Esophagus mucosa (tissue), 1 donor: Measurements from ENCODE around the gene POU3F3. TPM values are rescaled to one million over a fixed set of nuclear protein-coding genes. Genes with fewer than 3 reads are reported as not detected.

ENCODE experiments used
- ATAC-seq: fragments of 200-7000 bp; cut with Tn5 transposase; one replicate; pipeline ENCODE4 v1.9.1; 2020
- total RNA-seq: library from RNA; stranded (reverse); gene quantifications from one replicate; pipeline ENCODE4 v1.2.4, GENCODE V29; 2023
- donor health status: DM: yes; HTN: yes; CAD: no.

Gene POU3F3
- total RNA-seq, 1 donor from 2014 or later, result not detected

- ATAC-seq, result no peak
Measured at GRCh38 chr2:104862058-104862941, 8.4 kb downstream of the POU3F3 start.

DNA sequence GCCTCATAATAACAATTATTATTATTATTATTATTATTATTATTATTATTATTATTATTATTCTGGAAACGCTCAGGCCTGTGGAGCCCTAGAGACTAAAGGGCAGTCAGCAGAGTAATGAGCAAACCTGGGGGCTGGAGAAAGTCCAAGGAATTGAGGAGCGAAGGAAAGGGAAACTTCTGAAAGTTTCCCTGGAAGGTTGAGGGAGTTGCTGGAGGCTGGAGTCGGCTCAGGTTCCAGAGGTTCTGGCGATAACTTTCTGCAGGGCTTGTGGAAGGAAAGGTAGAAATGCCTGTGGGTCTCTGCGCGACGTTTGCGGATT, 9.2 kb downstream of the POU3F3 start:
- no peak for ATAC-seq

GRCh38 chr2:104863468-104864279, 9.8 kb downstream of the POU3F3 start:
- no peak for ATAC-seq

DNA sequence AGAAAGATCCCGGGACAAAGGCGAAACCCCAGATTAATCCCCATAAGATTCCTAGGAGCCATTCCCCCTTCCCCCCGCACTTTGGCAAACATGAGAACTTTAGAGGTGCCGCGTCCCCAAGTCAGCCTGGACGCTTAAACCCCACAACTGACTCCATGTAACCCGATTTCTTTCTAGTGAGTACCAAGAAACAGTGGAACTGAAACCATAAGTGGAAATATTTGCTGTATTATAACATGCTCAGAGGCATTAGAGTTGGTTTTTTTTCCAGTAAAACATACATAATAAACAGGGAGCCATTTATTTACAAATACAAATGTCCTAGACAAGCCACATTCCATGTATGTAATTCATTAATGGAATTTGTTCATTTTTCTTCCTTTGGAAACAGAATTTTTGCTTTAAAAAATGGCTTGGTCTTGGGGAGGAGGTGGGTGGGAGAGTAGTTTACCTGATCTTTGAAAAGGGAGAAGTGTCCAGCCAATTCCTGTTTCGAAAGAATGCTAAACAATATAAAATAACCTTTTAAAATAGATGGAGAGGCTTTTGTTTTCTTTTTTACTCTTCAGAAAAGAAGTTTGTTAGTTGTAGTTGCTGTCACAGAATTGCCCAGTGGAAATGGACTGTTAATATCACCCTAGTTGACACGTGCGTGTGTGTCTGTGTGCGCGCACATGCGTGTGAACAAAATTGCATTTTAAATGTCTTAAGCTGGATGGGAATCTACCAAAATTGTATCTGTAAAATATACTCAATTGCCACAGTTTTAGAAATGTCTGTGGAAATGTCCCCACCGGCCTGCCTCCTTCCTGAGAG, 10.6 kb downstream of the POU3F3 start:
- ATAC-seq, result no peak

DNA sequence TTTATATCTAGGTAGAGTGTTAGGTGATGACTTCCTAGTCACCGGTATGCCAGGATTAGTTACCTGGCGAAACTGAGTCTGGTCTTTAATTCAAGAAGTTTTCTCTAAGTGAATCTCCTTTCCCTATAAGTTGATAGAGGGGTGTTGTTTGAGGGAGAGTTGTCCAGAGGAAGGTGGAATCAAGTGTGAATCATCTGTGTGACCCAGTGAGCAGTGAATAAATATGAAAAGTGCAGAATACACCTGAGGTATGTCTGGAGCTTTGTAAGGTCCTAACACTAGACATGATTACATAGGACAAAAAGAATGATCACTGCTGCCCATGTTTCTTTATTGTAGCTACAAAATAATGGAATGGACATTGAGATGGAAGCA, 11.2 kb downstream of the POU3F3 start:
- no peak for ATAC-seq

DNA sequence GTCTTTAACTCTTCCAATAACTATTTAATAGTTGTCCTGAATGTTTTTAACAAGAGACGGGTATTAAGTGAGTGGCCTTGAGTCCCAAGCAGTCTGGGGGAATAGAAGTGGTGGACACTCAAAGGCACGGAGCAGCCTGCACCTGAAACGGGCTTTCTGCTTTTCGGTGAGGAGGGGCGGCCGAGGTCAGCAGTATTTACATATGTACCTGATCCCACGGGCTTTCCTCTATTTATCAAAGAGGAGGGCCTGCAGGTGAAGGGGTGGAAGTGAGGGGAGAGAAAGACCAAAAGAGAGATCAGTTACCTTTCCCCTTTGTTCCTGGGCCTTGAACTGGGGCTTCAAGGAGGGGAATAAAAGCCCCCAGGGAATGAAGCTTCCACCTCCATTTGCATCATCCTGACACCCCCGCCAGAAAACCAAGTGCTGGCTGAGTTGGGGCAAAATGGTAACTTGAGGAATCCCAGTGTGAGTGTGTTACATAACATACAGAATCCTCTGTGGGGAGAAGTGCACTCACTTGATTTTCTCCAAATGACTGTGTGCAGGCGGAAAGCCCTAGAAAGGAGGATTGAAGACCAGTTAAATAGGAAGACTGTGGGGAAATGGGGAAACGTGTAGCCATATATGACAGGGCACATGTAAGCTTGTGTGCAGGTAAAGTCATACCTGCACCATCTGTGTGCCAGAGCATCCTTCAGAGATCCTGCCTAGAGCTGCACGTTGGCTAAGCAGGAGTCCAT, 12.4 kb downstream of the POU3F3 start:
- no peak for ATAC-seq

GRCh38 chr2:104866883-104867812, 13.2 kb downstream of the POU3F3 start:
- no peak for ATAC-seq

DNA sequence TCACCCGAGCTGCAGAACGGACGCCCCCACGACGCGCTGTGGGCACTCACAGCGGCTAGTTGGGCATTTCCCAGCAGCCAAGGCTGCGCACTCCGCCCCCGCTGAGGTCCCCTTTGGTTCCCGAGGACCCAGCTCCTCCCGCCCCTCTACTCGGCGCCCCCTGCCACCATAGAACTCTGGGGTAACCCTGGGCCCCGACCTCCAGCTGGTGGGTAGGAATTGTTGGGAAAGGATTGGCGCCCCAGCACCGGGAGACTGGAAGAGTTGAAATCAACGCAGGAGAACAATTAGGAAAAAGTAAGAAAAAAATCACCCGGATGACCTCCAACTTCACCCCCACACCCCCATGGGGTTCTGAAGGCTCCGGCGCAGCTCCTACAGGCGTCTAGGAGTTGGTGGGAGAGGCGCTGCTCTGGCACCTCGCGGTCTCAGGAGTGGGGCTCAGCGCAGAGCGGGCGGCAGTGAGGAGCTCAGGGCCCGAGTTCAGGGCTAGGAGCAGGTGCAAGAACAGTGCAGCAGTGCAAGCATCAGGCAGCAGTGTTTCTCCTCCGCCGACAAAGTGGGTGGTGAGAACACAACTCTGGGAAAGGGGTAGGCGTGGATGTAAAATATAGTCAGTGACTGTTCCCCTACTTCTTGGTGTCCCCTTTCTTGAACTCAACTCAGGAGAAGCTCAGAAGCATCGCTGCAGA, 14.0 kb downstream of the POU3F3 start:
- no peak for ATAC-seq

DNA sequence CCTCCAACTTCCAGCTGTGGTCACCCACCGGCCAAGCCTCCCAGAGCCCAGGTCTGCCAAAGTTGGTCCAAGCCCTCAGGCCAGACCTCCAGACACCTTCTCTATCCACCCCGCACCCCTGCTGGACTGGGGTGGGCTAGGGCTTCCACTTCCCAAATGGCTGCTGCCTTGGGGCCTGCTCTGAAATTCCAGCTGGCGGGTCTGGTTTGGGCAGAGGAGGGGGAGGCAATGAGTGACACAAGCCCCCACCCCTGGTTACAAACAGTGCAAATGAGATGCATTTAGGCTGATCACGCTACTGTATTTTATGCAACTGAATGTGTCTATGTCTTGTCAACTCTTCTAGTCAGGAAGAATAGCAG, 14.6 kb downstream of the POU3F3 start:
- no peak for ATAC-seq

DNA sequence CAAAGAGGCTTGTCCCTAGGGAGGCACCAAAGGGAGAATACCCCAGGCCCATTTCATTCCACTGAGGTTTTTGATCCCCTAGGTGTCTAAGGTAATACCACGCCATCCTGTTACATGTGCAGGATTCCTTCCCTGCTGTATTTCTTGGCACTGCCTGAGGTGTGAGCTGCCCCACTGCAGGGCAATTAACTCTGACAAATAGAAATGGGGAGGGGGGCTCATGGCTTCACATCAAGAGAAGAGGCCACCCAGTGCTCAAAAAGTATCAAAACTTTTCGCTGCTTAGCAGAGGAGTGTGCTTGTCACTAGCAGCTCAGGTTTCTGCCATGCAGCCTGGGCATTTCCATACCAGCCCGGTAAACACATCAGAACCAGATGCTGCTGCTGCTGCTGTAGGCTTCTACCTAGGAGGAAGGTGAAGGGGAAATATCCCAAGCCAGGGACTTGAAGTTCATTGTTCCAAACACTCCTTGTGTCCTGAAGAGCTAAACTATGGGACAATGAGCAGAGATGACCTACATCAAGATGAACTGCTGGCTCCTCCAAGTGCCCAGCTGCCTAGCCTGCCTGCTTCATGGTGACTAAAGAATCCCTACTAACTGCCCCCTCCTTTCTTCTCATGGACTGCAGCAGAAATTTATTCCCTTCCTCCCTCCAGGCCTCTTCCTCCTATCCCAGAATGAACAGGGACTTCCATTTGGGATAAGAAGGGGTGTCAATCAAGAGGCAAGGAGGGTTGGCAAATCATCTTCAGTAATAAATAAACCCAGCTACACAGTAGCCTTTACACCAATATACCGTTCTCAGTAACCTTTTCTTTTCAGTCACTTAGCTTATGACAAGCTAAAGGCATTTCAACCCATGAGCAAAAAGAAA, 16.4 kb downstream of the POU3F3 start:
- ATAC-seq, result no peak

DNA sequence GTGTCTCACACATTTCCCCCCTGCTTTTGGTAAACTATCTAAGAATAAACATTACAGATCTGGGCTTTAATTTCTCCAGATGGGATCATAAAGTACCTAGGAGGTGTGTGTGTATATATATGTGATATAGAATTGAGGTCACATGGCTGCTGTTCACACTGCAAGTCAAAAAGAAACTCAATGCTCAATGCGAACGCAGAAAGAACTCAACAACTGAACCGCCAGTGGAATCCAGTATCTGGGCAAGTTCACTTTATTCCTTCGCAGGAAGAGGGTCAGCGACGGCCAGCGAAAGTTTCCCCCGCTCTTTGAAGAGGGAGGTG, 17.7 kb downstream of the POU3F3 start:
- no peak for ATAC-seq

GRCh38 chr2:104871972-104872865, 18.3 kb downstream of the POU3F3 start:
- ATAC-seq, result no peak

DNA sequence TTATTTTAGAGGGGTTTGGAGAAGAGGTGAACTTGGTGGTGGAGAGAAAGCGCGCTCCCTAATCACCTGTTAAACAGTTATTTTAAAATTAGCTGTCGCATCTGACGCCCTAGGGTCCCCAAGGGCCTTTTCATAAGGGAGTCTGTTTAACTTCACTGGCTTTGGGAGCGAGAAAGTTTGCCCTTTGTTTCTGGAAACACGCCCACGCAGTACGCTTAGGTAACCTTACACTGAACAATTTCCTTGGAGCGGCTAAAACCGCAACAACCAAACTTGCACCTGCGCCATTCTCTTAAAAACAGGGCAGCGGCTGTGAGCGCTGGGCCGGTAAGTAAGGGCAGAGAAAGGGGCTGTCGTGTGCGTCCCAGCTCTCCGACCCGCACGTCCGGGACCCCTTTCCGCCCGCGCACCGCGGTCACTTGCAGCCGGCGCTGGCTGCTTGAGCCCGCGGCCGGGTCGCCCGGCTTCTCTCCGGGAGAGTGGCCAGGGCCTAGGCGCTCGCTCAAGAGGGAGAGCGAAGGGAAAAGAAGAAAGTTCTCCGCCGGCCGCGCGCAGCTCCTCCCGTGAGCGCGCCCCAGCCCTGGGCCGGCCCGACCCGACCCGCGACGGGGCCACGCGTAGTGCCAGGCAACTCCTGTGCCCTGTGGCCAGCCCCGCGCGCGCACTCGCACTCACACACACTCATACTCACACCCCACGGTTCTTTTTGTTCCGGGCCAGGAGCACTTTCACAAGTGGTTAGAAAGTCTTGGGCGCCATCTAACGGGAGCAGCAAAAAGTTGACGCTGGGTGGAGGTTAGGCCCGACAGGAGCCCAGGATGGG, 19.2 kb downstream of the POU3F3 start:
- ATAC-seq, result peak; percentile 81

- ATAC-seq, result no peak
Measured at GRCh38 chr2:104873689-104874054, 19.8 kb downstream of the POU3F3 start.

GRCh38 chr2:104874230-104874629, 20.3 kb downstream of the POU3F3 start:
- ATAC-seq, result no peak

DNA sequence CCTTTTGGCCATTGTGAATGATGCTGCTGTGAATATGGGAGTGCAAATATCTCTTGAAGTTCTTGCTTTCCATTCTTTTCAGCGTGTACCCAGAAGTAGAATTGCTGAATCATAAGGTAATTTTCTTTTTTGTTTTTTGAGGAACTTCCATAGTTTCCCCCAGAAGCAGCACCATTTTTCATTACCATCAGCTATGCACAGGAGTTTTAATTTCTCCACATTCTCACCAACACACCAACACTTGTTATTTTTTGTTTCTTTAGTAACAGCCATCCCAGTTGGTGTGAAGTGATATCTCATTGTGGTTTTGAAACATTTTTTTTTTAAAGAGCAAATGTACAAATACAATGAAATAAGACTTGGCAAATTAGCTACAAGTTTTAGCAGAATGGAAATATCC, 21.3 kb downstream of the POU3F3 start:
- ATAC-seq, result no peak

DNA sequence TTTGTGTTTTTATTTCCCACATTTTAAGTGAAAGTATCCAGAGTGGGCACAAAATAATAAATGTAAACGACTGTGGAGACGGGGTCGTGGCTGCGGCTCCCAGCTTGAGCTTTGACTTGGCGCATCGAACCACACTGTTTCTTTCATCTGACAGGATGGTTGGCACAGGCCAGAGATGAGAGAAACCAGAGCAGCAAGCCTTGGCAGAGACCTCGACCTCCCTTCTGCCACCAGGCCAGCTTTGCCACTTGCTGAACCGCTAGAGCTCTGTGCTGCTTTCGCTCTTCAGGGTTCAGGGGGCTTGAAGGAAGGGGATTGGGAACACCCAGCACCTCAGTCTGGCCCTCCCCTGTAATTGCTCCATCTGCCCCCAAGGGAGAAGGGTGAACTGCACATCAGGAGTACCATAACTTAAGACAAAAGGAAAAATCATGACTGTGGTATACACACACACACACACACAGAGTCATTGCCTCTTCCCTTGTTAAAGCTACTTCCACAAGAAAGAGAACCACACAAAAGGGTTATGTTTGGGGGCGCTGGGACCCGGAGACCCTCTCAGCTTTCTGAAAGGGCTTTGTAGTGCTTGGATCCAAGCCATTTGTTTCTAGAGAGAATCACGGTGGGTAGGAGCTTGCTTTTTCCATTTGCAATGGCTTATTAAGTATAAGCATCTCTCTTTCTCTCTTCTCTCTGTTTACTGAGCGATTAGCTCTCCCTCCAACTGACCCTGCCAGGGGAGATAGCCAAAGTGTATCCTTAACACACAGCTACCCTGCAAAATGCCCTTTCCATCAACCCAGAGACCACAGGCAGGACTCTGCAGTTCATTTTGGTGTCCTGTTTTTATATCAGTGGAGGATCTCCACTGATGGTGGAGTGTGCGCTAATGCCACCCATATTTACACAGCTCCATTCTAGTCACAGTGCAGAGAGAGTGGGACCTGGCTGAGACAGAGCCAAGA, 23.0 kb downstream of the POU3F3 start:
- ATAC-seq, result no peak
